Mesendoderm (in vitro differentiated cells): ENCODE measurements around the gene TPGS1.
"Not testable (repeated sequence)": the region's sequence is repeated elsewhere in the genome, so short reads cannot be mapped to it uniquely, and the experiment has no call there.

ENCODE experiments used
- DNase-seq: peaks from one replicate; pipeline ENCODE4 v3.0.0; 2013
- H2AK5ac ChIP-seq: 2 replicates; pipeline ENCODE4 v1.6.1; 2013; ENCODE audit warnings: low read length, inconsistent platforms
- H2BK120ac ChIP-seq: 2 replicates; pipeline ENCODE4 v1.6.1; 2013; ENCODE audit warnings: low read depth, mild to moderate bottlenecking, low read length, moderate library complexity, mixed read lengths
- H2BK15ac ChIP-seq: replicated peaks from 2 replicates; pipeline ENCODE4 v1.6.1; 2013; ENCODE audit warnings: low read depth, mild to moderate bottlenecking, moderate library complexity
- H2BK5ac ChIP-seq: 2 replicates; pipeline ENCODE4 v1.6.1; 2013; ENCODE audit warnings: low read length, inconsistent platforms
- H3K18ac ChIP-seq: 2 replicates; pipeline ENCODE4 v1.6.1; 2013; ENCODE audit warnings: mild to moderate bottlenecking, low read length, mixed read lengths
- H3K23ac ChIP-seq: one replicate; pipeline ENCODE4 v1.6.1; 2013; ENCODE audit warnings: low read length
- H3K27ac ChIP-seq: 2 replicates; pipeline ENCODE4 v1.5.1; 2013; ENCODE audit warnings: low read depth, mild to moderate bottlenecking, inconsistent platforms, low read length, moderate library complexity
- H3K27me3 ChIP-seq: 2 replicates; pipeline ENCODE4 v1.6.1; 2013; ENCODE audit warnings: low read length, control low read depth, mild to moderate bottlenecking, inconsistent platforms; ENCODE audit not compliant: insufficient read depth, poor library complexity
- H3K36me3 ChIP-seq: 2 replicates; pipeline ENCODE4 v1.6.1; 2013; ENCODE audit warnings: low read length, inconsistent platforms; ENCODE audit not compliant: control insufficient read depth, insufficient read depth
- H3K4ac ChIP-seq: one replicate; pipeline ENCODE4 v1.6.1; 2013; ENCODE audit warnings: low read depth, mild to moderate bottlenecking, low read length, moderate library complexity
- H3K4me1 ChIP-seq: 2 replicates; pipeline ENCODE4 v1.6.1; 2013; ENCODE audit warnings: low read depth, low read length, inconsistent platforms; ENCODE audit not compliant: control insufficient read depth
- H3K4me2 ChIP-seq: 2 replicates; pipeline ENCODE4 v1.6.1; 2013; ENCODE audit warnings: low read length
- H3K4me3 ChIP-seq: 2 replicates; pipeline ENCODE4 v1.5.1; 2013; ENCODE audit warnings: mild to moderate bottlenecking, low read length
- H3K56ac ChIP-seq: one replicate; pipeline ENCODE4 v1.6.1; 2013; ENCODE audit warnings: low read length
- H3K79me1 ChIP-seq: 2 replicates; pipeline ENCODE4 v1.6.1; 2013; ENCODE audit warnings: low read length, inconsistent platforms
- H3K79me2 ChIP-seq: 2 replicates; pipeline ENCODE4 v1.6.1; 2013; ENCODE audit warnings: mild to moderate bottlenecking, low read length; ENCODE audit not compliant: control insufficient read depth, insufficient read depth
- H3K9ac ChIP-seq: 2 replicates; pipeline ENCODE4 v1.6.1; 2013; ENCODE audit warnings: low read length, inconsistent platforms
- H4K5ac ChIP-seq: one replicate; pipeline ENCODE4 v1.6.1; 2013; ENCODE audit warnings: low read length
- H4K8ac ChIP-seq: one replicate; pipeline ENCODE4 v1.6.1; 2013; ENCODE audit warnings: low read depth, mild to moderate bottlenecking, control low read depth, low read length, moderate library complexity
- WGBS: extraction: QIAGEN DNeasy Blood & Tissue Kit; methylation state at CpG from one replicate; pipeline ENCODE4 v1.1.7; 2013; ENCODE audit warnings: low lambda C conversion rate, missing lambda C conversion rate; ENCODE audit not compliant: insufficient coverage; ENCODE audit errors: extremely low coverage; 5-methylcytosine and 5-hydroxymethylcytosine counted together

The TPGS1 gene

GRCh38 chr19:481100-481499, 26.2 kb upstream of the TPGS1 start:
- H4K5ac ChIP-seq, H2BK5ac ChIP-seq, H3K4me3 ChIP-seq, H3K23ac ChIP-seq, H4K8ac ChIP-seq, H3K27me3 ChIP-seq, DNase-seq, H3K79me2 ChIP-seq, H3K4me2 ChIP-seq, H3K79me1 ChIP-seq, H2AK5ac ChIP-seq, H2BK120ac ChIP-seq, H3K18ac ChIP-seq, H3K9ac ChIP-seq, H2BK15ac ChIP-seq, H3K36me3 ChIP-seq, H3K4ac ChIP-seq, H3K27ac ChIP-seq, H3K56ac ChIP-seq, H3K4me1 ChIP-seq: not testable (repeated sequence)
- 100% methylated on average over 3 of the region's 3 CpGs for WGBS

GRCh38 chr19:482186-483041, 24.9 kb upstream of the TPGS1 start:
- Histone ChIP-seq H2BK5ac (no peak overlapping the region), H4K8ac (no peak overlapping the region), H3K18ac (no peak overlapping the region), H4K5ac (no peak overlapping the region), H2BK15ac (no peak overlapping the region), H3K27ac (no peak overlapping the region), H3K79me2 (no peaks in the 10 kb centered on the region), H3K27me3 (no peaks in the 10 kb centered on the region), H3K4me3 (no peak overlapping the region), H3K9ac (no peak overlapping the region), H3K56ac (no peak overlapping the region), H2BK120ac (no peak overlapping the region), H3K4me1 (no peaks in the 10 kb centered on the region), H3K4ac (no peak overlapping the region), H3K36me3 (no peaks in the 10 kb centered on the region), H3K79me1 (no peaks in the 10 kb centered on the region), H2AK5ac (no peak overlapping the region), H3K4me2 (no peak overlapping the region), H3K23ac (no peak overlapping the region)
- DNase-seq = no peak
- WGBS = no CpG with 5 or more reads among the region's 20 CpGs

GRCh38 chr19:483332-484072, 23.8 kb upstream of the TPGS1 start:
- no CpG with 5 or more reads among the region's 21 CpGs for whole genome bisulfite sequencing
- H4K5ac ChIP-seq = no peak overlapping the region
- H3K56ac ChIP-seq = no peak overlapping the region
- H2BK120ac ChIP-seq = no peak overlapping the region
- no peak overlapping the region for H3K27ac ChIP-seq
- no peak overlapping the region for H3K4ac ChIP-seq
- no peaks in the 10 kb centered on the region for H3K27me3 ChIP-seq
- no peak overlapping the region for H3K23ac ChIP-seq
- H2BK15ac ChIP-seq = no peak overlapping the region
- no peak overlapping the region for H3K4me3 ChIP-seq
- no peaks in the 10 kb centered on the region for H3K79me2 ChIP-seq
- H2AK5ac ChIP-seq = no peak overlapping the region
- no peak overlapping the region for H3K4me2 ChIP-seq
- no peaks in the 10 kb centered on the region for H3K36me3 ChIP-seq
- no peaks in the 10 kb centered on the region for H3K4me1 ChIP-seq
- no peak for DNase-seq
- no peak overlapping the region for H4K8ac ChIP-seq
- no peaks in the 10 kb centered on the region for H3K79me1 ChIP-seq
- H2BK5ac ChIP-seq = no peak overlapping the region
- no peak overlapping the region for H3K9ac ChIP-seq
- no peak overlapping the region for H3K18ac ChIP-seq

- Histone ChIP-seq H3K56ac (no peak overlapping the region), H3K27ac (no peak overlapping the region), H2AK5ac (no peak overlapping the region), H3K23ac (no peak overlapping the region), H3K4me1 (no peaks in the 10 kb centered on the region), H3K4me3 (no peak overlapping the region), H4K5ac (no peak overlapping the region), H2BK15ac (no peak overlapping the region), H4K8ac (no peak overlapping the region), H3K27me3 (no peaks in the 10 kb centered on the region), H3K18ac (no peak overlapping the region), H3K79me2 (no peaks in the 10 kb centered on the region), H2BK120ac (no peak overlapping the region), H3K36me3 (no peaks in the 10 kb centered on the region), H3K9ac (no peak overlapping the region), H3K79me1 (no peaks in the 10 kb centered on the region), H2BK5ac (no peak overlapping the region), H3K4me2 (no peak overlapping the region), H3K4ac (no peak overlapping the region)
- no peak for DNase-seq
- WGBS = no CpG with 5 or more reads among the region's 15 CpGs
Measured at GRCh38 chr19:484494-484893, 22.8 kb upstream of the TPGS1 start.

- no CpG with 5 or more reads among the region's 22 CpGs for WGBS
- peak overlapping the region; percentile 25 for H3K56ac ChIP-seq
- H3K27ac ChIP-seq = no peak overlapping the region
Measured at GRCh38 chr19:485077-485476, 22.2 kb upstream of the TPGS1 start.

More at GRCh38 chr19:485077-485476, 22.2 kb upstream of the TPGS1 start:
- Histone ChIP-seq H2AK5ac (no peak overlapping the region), H3K79me2 (no peaks in the 10 kb centered on the region), H3K4me2 (no peak overlapping the region), H3K18ac (no peak overlapping the region), H2BK120ac (no peak overlapping the region), H3K27me3 (no peaks in the 10 kb centered on the region), H3K36me3 (no peaks in the 10 kb centered on the region), H3K9ac (no peak overlapping the region), H3K4ac (no peak overlapping the region), H2BK15ac (no peak overlapping the region), H3K4me1 (no peaks in the 10 kb centered on the region), H4K5ac (no peak overlapping the region), H3K23ac (no peak overlapping the region), H2BK5ac (no peak overlapping the region), H3K79me1 (no peaks in the 10 kb centered on the region), H4K8ac (no peak overlapping the region), H3K4me3 (no peak overlapping the region)
- DNase-seq = no peak
